PC-3 (cell line): ENCODE results near the gene MACO1. TPM values are rescaled to one million over a fixed set of nuclear protein-coding genes. Genes with fewer than 3 reads are reported as not detected.

Source experiments
- ATAC-seq: fragments of 200-7000 bp; cut with Tn5 transposase; 2 replicates; pipeline ENCODE4 v1.9.1; 2020; ENCODE audit warnings: mild to moderate bottlenecking, moderate library complexity
- BruUV-seq: library from RNA; stranded (reverse); fragments of 400-500 nt; replicated peaks from 2 replicates; lab custom pipeline; 2021; lab: Mats Ljungman, UMichigan
- CTCF ChIA-PET: fragments of 300-600 bp; sonication (Branson Sonifier 250); formaldehyde crosslinking; loops from one replicate; lab custom pipeline; 2022; ENCODE audit warnings: antibody characterized with exemption; lab: Charles Lee
- POLR2A ChIA-PET: fragments of 300-600 bp; sonication (Branson Sonifier 250); formaldehyde crosslinking; loops from one replicate; lab custom pipeline; 2022; ENCODE audit warnings: antibody characterized with exemption; ENCODE audit not compliant: unreplicated experiment; lab: Charles Lee
- DNase-seq: peaks from one replicate; pipeline ENCODE4 v3.0.0-alpha.2; 2015
- H2AFZ ChIP-seq: fragments of 300-600 bp; sonication (generic); 2 replicates; pipeline ENCODE4 v1.6.0; 2016; ENCODE audit warnings: antibody characterized with exemption, low read length
- H3F3A ChIP-seq: fragments of 300-600 bp; sonication (generic); one replicate; pipeline ENCODE4 v1.6.0; 2017; ENCODE audit warnings: antibody characterized with exemption, low read length, control low read depth, mild to moderate bottlenecking; ENCODE audit not compliant: unreplicated experiment
- H3K27ac ChIP-seq: fragments of 300-600 bp; sonication (generic); 2 replicates; pipeline ENCODE4 v1.5.1; 2016; ENCODE audit warnings: mild to moderate bottlenecking, low read length
- H3K27me3 ChIP-seq: fragments of 300-600 bp; sonication (generic); 2 replicates; pipeline ENCODE4 v1.6.1; 2016; ENCODE audit warnings: low read length, mixed read lengths
- H3K36me3 ChIP-seq: fragments of 300-600 bp; sonication (generic); 2 replicates; pipeline ENCODE4 v1.6.1; 2016; ENCODE audit warnings: low read depth, mixed run types, low read length, mixed read lengths
- H3K4me1 ChIP-seq: fragments of 300-600 bp; sonication (generic); 2 replicates; pipeline ENCODE4 v1.5.1; 2016; ENCODE audit warnings: low read length; ENCODE audit not compliant: insufficient read depth
- H3K4me2 ChIP-seq: fragments of 300-600 bp; sonication (generic); 2 replicates; pipeline ENCODE4 v1.6.0; 2016; ENCODE audit warnings: low read length
- H3K4me3 ChIP-seq: fragments of 300-600 bp; sonication (generic); 2 replicates; pipeline ENCODE4 v1.5.1; 2016; ENCODE audit warnings: mild to moderate bottlenecking, low read length, mixed read lengths
- H3K79me2 ChIP-seq: fragments of 300-600 bp; sonication (generic); 2 replicates; pipeline ENCODE4 v1.6.1; 2017; ENCODE audit warnings: low read length, mixed read lengths
- H3K9ac ChIP-seq: fragments of 300-600 bp; sonication (generic); 2 replicates; pipeline ENCODE4 v1.6.0; 2016; ENCODE audit warnings: mild to moderate bottlenecking, low read length
- H3K9me2 ChIP-seq: fragments of 300-600 bp; sonication (generic); replicated peaks from 2 replicates; pipeline ENCODE4 v1.6.1; 2016; ENCODE audit warnings: mixed run types, low read length, mixed read lengths
- H3K9me3 ChIP-seq: fragments of 300-600 bp; sonication (generic); 2 replicates; pipeline ENCODE4 v1.6.1; 2016; ENCODE audit warnings: low read length, mixed read lengths
- H4K20me1 ChIP-seq: fragments of 300-600 bp; sonication (generic); 2 replicates; pipeline ENCODE4 v1.6.1; 2016; ENCODE audit warnings: low read length, mixed read lengths
- EZH2 ChIP-seq: fragments of 300-600 bp; sonication (generic); IDR thresholded peaks from one replicate; pipeline ENCODE4 v1.6.1; 2017; ENCODE audit warnings: antibody characterized with exemption, mild to moderate bottlenecking, low read length; ENCODE audit not compliant: unreplicated experiment
- EZH2phosphoT487 ChIP-seq: fragments of 300-600 bp; sonication (generic); IDR thresholded peaks from 2 replicates; pipeline ENCODE4 v1.6.1; 2018; ENCODE audit warnings: mild to moderate bottlenecking, antibody characterized with exemption, low read length, borderline replicate concordance
- intact Hi-C: fragments of 100-400 bp; cut with micrococcal nuclease; formaldehyde crosslinking; loops from 2 replicates; pipeline ENCODE4 v1.9.0; 2023
- total RNA-seq: library from RNA; depleted of rRNA; stranded (reverse); fragments of >200 nt; gene quantifications from 2 replicates; pipeline ENCODE4 v1.2.3, GENCODE V29; 2014; rRNA removed

MACO1 gene
- total RNA-seq, 1 experiment from 2014 or later = 14.0 TPM

- no peak overlapping the region for H3K4me2 ChIP-seq
- DNase-seq (no peak), ATAC-seq (no peak)
- intact Hi-C loops = no loop called here
- no peak overlapping the region for H2AFZ ChIP-seq
- H3K9ac ChIP-seq = no peak overlapping the region
- H3K79me2 ChIP-seq = peaks cover 58% of the 10 kb centered on the region
- no peak for TF ChIP-seq EZH2
- peaks cover 7% of the 10 kb centered on the region; the same call in 1 of the 2 replicates for H4K20me1 ChIP-seq
- CTCF ChIA-PET = no interaction called here
- no peak overlapping the region for H3K4me3 ChIP-seq
- peaks cover 22% of the 10 kb centered on the region for H3K4me1 ChIP-seq
- POLR2A ChIA-PET = no interaction called here
- no TSS peak for BruUV-seq
- H3K27me3 ChIP-seq = no peaks in the 10 kb centered on the region
- H3K36me3 ChIP-seq = no peaks in the 10 kb centered on the region
- H3K9me3 ChIP-seq = no peaks in the 10 kb centered on the region
- no peaks in the 10 kb centered on the region for H3F3A ChIP-seq
- H3K27ac ChIP-seq = no peak overlapping the region
- no peaks in the 10 kb centered on the region for H3K9me2 ChIP-seq
Measured at GRCh38 chr1:25548601-25549000, 117.9 kb downstream of the MACO1 start.

- intact Hi-C loops = no loop called here
- no peak for TF ChIP-seq EZH2phosphoT487
Measured at GRCh38 chr1:25549273-25550154, 118.8 kb downstream of the MACO1 start.

More at GRCh38 chr1:25549273-25550154, 118.8 kb downstream of the MACO1 start:
- H3K27me3 ChIP-seq = no peaks in the 10 kb centered on the region
- no peak overlapping the region for H2AFZ ChIP-seq
- H3K79me2 ChIP-seq = peaks cover 49% of the 10 kb centered on the region
- H3K4me2 ChIP-seq = no peak overlapping the region
- no peak overlapping the region for H3K27ac ChIP-seq
- H3K36me3 ChIP-seq = no peaks in the 10 kb centered on the region
- peak; percentile 27 for DNase-seq
- H3F3A ChIP-seq = no peaks in the 10 kb centered on the region
- POLR2A ChIA-PET = interaction anchor here (0.5 kb wide), 1 partner anchor 224 kb away, joined by 3 read pairs; no protein-coding TSS in a partner anchor
- H3K4me3 ChIP-seq = no peak overlapping the region
- no peaks in the 10 kb centered on the region for H3K9me3 ChIP-seq
- no TSS peak for BruUV-seq
- no peak overlapping the region for H3K9ac ChIP-seq
- CTCF ChIA-PET = no interaction called here
- H4K20me1 ChIP-seq = peaks cover 7% of the 10 kb centered on the region; the same call in 1 of the 2 replicates
- H3K4me1 ChIP-seq = peaks cover 22% of the 10 kb centered on the region
- no peaks in the 10 kb centered on the region for H3K9me2 ChIP-seq
- no peak for ATAC-seq

Other genes with a start within 250 kb of the MACO1 start
- 29.8 and 31.0 TPM in 2 replicates for gene SYF2, start 198.4 kb upstream of the MACO1 start, total RNA-seq
- 46.8 and 49.4 TPM in 2 replicates for gene RSRP1, start 183.4 kb upstream of the MACO1 start, total RNA-seq
- not detected in 2 replicates for gene RHD, start 158.4 kb upstream of the MACO1 start, total RNA-seq
- 70.2 and 90.5 TPM in 2 replicates for gene TMEM50A, start 92.6 kb upstream of the MACO1 start, total RNA-seq
- 1.1 and 1.4 TPM in 2 replicates for gene RHCE, start 10.1 kb upstream of the MACO1 start, total RNA-seq
- 26.5 and 31.6 TPM in 2 replicates for gene LDLRAP1, start 112.7 kb downstream of the MACO1 start, total RNA-seq
- gene MAN1C1, start 185.9 kb downstream of the MACO1 start, total RNA-seq = 0.11 and 0.75 TPM in 2 replicates